Endothelial cell of umbilical vein (primary cell): ENCODE measurements around the gene RBM28. TPM values are rescaled to one million over a fixed set of nuclear protein-coding genes. Genes with fewer than 3 reads are reported as not detected.

Experiments used
- BruUV-seq: library from RNA; stranded (reverse); fragments of 400-500 nt; replicated peaks from 2 replicates; lab custom pipeline; 2021; lab: Mats Ljungman, UMichigan
- CTCF ChIA-PET: fragments of 300-600, 350-600 bp; sonication (Branson Sonifier 250); formaldehyde crosslinking; loops from one replicate; lab custom pipeline; 2021; ENCODE audit warnings: antibody characterized with exemption, inconsistent platforms; lab: Charles Lee
- POLR2A ChIA-PET: fragments of 300-600, 350-600 bp; sonication (Branson Sonifier 250); formaldehyde crosslinking; loops from one replicate; lab custom pipeline; 2021; ENCODE audit warnings: antibody characterized with exemption, inconsistent platforms; lab: Charles Lee
- DNase-seq: peaks from one replicate; pipeline ENCODE4 v3.0.0-alpha.2; 2011; ENCODE audit warnings: low read depth, low spot score
- FAIRE-seq: peaks from 2 replicates; lab custom pipeline; 2011; peaks lifted over from hg19 to GRCh38; lab: Jason Lieb, UNC
- H2AFZ ChIP-seq: 2 replicates; pipeline ENCODE4 v1.6.0; 2012; ENCODE audit warnings: low read depth, low read length, control low read depth, inconsistent platforms
- H3K27ac ChIP-seq: 2 replicates; pipeline ENCODE4 v1.5.1; 2011; ENCODE audit warnings: low read depth, mild to moderate bottlenecking, control low read depth, low read length, moderate library complexity; ENCODE audit not compliant: insufficient read depth
- H3K27me3 ChIP-seq, 2 experiments: 2 replicates each; pipeline versions ENCODE4 v1.6.0 to v1.6.1; 2011; ENCODE audit warnings: low read length in 2 of 2, mixed read lengths in 1 of 2; ENCODE audit not compliant: control insufficient read depth in 2 of 2, insufficient read depth in 2 of 2
- H3K36me3 ChIP-seq, 2 experiments: 2 replicates in 1 of 2; 3 replicates in 1 of 2; pipeline ENCODE4 v1.5.1; 2011; ENCODE audit warnings: low read length in 2 of 2, mild to moderate bottlenecking in 1 of 2, moderate library complexity in 1 of 2; ENCODE audit not compliant: control insufficient read depth in 2 of 2, insufficient read depth in 2 of 2; ENCODE audit errors: extremely low read depth in 1 of 2
- H3K4me1 ChIP-seq: 3 replicates; pipeline ENCODE4 v1.5.1; 2011; ENCODE audit warnings: mild to moderate bottlenecking, low read length; ENCODE audit not compliant: control insufficient read depth, insufficient read depth; ENCODE audit errors: extremely low read depth
- H3K4me2 ChIP-seq: 2 replicates; pipeline ENCODE4 v1.6.1; 2011; ENCODE audit warnings: low read length, control low read depth, mixed read lengths; ENCODE audit not compliant: insufficient read depth
- H3K4me3 ChIP-seq, 3 experiments: fragments of 200-600 bp in 1 of 3; sonication (generic), shearing (Covaris generic) in 1 of 3; replicated peaks in 1 of 3; 2 replicates each; pipeline ENCODE4 v1.5.1; 2011 to 2016; ENCODE audit warnings: control low read depth in 3 of 3, low read length in 3 of 3, mild to moderate bottlenecking in 2 of 3, inconsistent platforms in 1 of 3, low read depth in 1 of 3, moderate library complexity in 1 of 3; ENCODE audit not compliant: insufficient read depth in 1 of 3
- H3K79me2 ChIP-seq: 2 replicates; pipeline ENCODE4 v1.6.0; 2012; ENCODE audit warnings: low read length, inconsistent platforms; ENCODE audit not compliant: control insufficient read depth, insufficient read depth
- H3K9ac ChIP-seq: replicated peaks from 2 replicates; pipeline ENCODE3; 2011; ENCODE audit warnings: low read length, control low read depth; ENCODE audit not compliant: insufficient read depth; ENCODE audit errors: extremely low read depth
- H3K9me1 ChIP-seq: replicated peaks from 3 replicates; pipeline ENCODE4 v1.6.0; 2011; ENCODE audit warnings: mild to moderate bottlenecking, low read length; ENCODE audit not compliant: control insufficient read depth, insufficient read depth; ENCODE audit errors: extremely low read depth
- H3K9me3 ChIP-seq: replicated peaks from 2 replicates; pipeline ENCODE4 v1.5.1; 2012; ENCODE audit warnings: low read length, inconsistent platforms; ENCODE audit not compliant: control insufficient read depth, insufficient read depth
- H4K20me1 ChIP-seq: replicated peaks from 2 replicates; pipeline ENCODE3; 2011; ENCODE audit warnings: mild to moderate bottlenecking, low read length; ENCODE audit not compliant: control insufficient read depth, insufficient read depth; ENCODE audit errors: extremely low read depth
- EZH2 ChIP-seq: IDR thresholded peaks from 2 replicates; pipeline ENCODE4 v1.6.1; 2012; ENCODE audit warnings: borderline replicate concordance, low read depth, mild to moderate bottlenecking, moderate library complexity, low read length, inconsistent platforms; ENCODE audit not compliant: severe bottlenecking
- GATA2 ChIP-seq: IDR thresholded peaks from 2 replicates; pipeline ENCODE4 v1.7.0; 2011; ENCODE audit warnings: low read depth, mild to moderate bottlenecking, moderate library complexity, mixed read lengths, low read length; ENCODE audit not compliant: insufficient read length, insufficient read depth
- JUN ChIP-seq: IDR thresholded peaks from 2 replicates; pipeline ENCODE4 v1.6.1; 2011; ENCODE audit warnings: borderline replicate concordance, low read depth; ENCODE audit not compliant: insufficient read length, insufficient read depth
- MYC ChIP-seq: IDR thresholded peaks from one replicate; pipeline ENCODE4 v1.6.1; 2011; ENCODE audit warnings: mild to moderate bottlenecking, low read depth, low read length
- POLR2A ChIP-seq: IDR thresholded peaks from 2 replicates; pipeline ENCODE4 v1.6.1; 2012; ENCODE audit warnings: low read depth, mild to moderate bottlenecking, control low read depth, low read length
- POLR2AphosphoS5 ChIP-seq: IDR thresholded peaks from 2 replicates; pipeline ENCODE4 v1.6.1; 2012; ENCODE audit warnings: low read depth, mild to moderate bottlenecking, control low read depth, low read length, moderate library complexity; ENCODE audit not compliant: insufficient read depth
- dilution Hi-C: fragments of 300-500 bp; cut with MboI; formaldehyde crosslinking; loops from one replicate; pipeline ENCODE4 v1.15.0; 2019; ENCODE audit warnings: low sequenced_read_pairs; ENCODE audit not compliant: extremely low pct_ligation_motif_present
- intact Hi-C: fragments of 100-400 bp; cut with micrococcal nuclease; formaldehyde crosslinking; loops from one replicate; pipeline ENCODE4 v1.10.0; 2022
- polyA plus RNA-seq, 4 experiments: library from polyadenylated mRNA; depleted of rRNA in 3 of 4; stranded (reverse) in 3 of 4; unstranded in 1 of 4; fragments of >200 nt; gene quantifications; 2 replicates each; pipeline versions ENCODE4 v1.2.1 to v1.2.3, GENCODE V29; 2011 to 2012; ENCODE audit warnings: missing spikeins in 1 of 4
- total RNA-seq: library from RNA; stranded (reverse); gene quantifications from 2 replicates; pipeline ENCODE4 v1.2.3, GENCODE V29; 2021
- TF ChIP-seq, protein P1 (sequence below): IDR thresholded peaks from 2 replicates; pipeline ENCODE4 v1.6.1; 2011; ENCODE audit not compliant: insufficient read depth, insufficient read length

Gene RBM28
- total and polyA plus RNA-seq, 2 donors (not counting 3 experiments of a cell fraction or from before 2014, with no cell fraction given), result 11.6 to 58.7 TPM

- dilution Hi-C loops, result no loop called here
- POLR2A ChIA-PET, result no interaction called here
- BruUV-seq, result no TSS peak
These were observed 36.9 kb upstream of the RBM28 start for GRCh38 chr7:128380483-128381106.

DNA sequence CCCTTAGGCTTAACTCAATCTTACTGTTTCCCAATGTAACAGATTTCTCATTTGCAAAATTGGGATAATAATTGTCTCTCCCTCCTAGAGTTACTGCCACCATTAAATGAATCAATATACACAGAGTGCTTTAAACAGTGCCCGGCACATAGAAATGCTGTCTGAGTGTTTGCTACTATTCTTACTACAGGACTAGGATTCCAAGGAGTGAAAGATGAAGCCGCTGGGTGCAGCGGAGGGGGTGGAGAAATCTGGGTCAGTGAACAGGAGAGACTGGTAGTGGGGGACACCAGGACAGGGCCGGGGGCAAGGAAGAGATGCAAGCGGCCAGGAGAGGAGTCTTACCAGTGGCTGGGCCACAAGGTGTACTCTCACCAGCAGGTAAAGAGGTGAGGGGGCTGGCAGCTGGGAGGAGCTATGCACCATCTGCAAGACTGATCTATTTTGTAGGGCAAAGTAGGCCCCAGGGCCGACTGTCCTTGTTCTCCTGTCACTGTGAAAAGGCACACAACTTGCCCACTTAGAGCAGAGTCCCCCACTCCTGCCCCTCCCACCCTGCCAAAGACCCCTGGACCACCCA lies 36.3 kb upstream of the RBM28 start:
- no peaks in the 10 kb centered on the region for H3K9me1 ChIP-seq
- no TSS peak for BruUV-seq
- intact Hi-C loops, result no loop called here
- DNase-seq, result no peak
- H3K9me3 ChIP-seq, result no peaks in the 10 kb centered on the region
- ChIA-PET POLR2A (no interaction called here), CTCF (interaction anchor here (1.1 to 20.6 kb wide), 3 partner anchors 18 to 47 kb away, joined by 4 to 778 read pairs (median 4); partner anchors contain the start of gene RBM28)
- no peak overlapping the region for H2AFZ ChIP-seq
- H3K4me3 ChIP-seq, result no peak overlapping the region
- no peaks in the 10 kb centered on the region for H3K79me2 ChIP-seq
- H3K27me3 ChIP-seq, result no peaks in the 10 kb centered on the region
- H4K20me1 ChIP-seq, result no peaks in the 10 kb centered on the region
- H3K4me1 ChIP-seq, result no peaks in the 10 kb centered on the region
- no peak for FAIRE-seq
- dilution Hi-C loops, result no loop called here
- no peak overlapping the region for H3K27ac ChIP-seq
- H3K4me2 ChIP-seq, result no peak overlapping the region
- TF ChIP-seq, protein P1, sequence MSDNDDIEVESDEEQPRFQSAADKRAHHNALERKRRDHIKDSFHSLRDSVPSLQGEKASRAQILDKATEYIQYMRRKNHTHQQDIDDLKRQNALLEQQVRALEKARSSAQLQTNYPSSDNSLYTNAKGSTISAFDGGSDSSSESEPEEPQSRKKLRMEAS, result no peak
- TF ChIP-seq JUN (no peak), EZH2 (no peak)
- H3K9ac ChIP-seq, result no peak overlapping the region
- no peaks in the 10 kb centered on the region for H3K36me3 ChIP-seq

More at GRCh38 chr7:128380483-128381106, 36.9 kb upstream of the RBM28 start:
- Histone ChIP-seq H3K9me1 (no peaks in the 10 kb centered on the region), H3K4me2 (no peak overlapping the region), H3K36me3 (no peaks in the 10 kb centered on the region), H3K9me3 (no peaks in the 10 kb centered on the region), H4K20me1 (no peaks in the 10 kb centered on the region), H3K79me2 (no peaks in the 10 kb centered on the region), H3K27me3 (no peaks in the 10 kb centered on the region), H3K4me1 (no peaks in the 10 kb centered on the region), H3K4me3 (no peak overlapping the region), H3K9ac (no peak overlapping the region), H2AFZ (no peak overlapping the region), H3K27ac (no peak overlapping the region)
- DNase-seq (no peak), FAIRE-seq (no peak)
- CTCF ChIA-PET, result interaction anchor here (1.1 to 20.6 kb wide), 3 partner anchors 18 to 46 kb away, joined by 4 to 778 read pairs (median 4); partner anchors contain the start of gene RBM28
- intact Hi-C loops, result no loop called here
- no peak for TF ChIP-seq MYC
- no peak for TF ChIP-seq POLR2AphosphoS5
- no peak for TF ChIP-seq POLR2A
- TF ChIP-seq, protein P1, result no peak
- no peak for TF ChIP-seq GATA2
